GM18873 (cell line): Measurements from ENCODE around the gene LRRC30.

Experiments
- ATAC-seq: cut with Tn5 transposase; IDR thresholded peaks from one replicate; pipeline ENCODE4 v1.9.1; 2021; ENCODE audit warnings: mild to moderate bottlenecking, moderate library complexity, moderate number of reproducible peaks; ENCODE audit not compliant: unreplicated experiment, low FRiP score

LRRC30 gene

DNA sequence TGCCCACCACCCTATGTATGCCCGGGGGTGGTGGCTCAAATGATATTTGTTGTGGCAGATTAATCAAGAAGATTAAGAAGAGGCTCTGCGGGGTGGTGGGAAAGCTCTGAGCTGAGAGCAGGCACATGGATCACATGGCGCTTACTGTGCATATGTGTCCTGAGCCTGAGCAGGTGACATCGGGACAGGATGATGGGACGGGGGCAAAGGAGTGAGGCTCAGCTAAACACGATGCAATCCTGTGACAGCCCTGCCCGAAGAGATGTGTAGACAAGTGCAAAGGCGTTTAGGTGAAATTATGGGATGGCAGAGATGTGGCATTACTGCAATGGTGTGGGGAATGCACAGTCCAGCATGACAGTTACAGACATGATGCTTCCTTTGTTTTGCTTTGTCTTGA is 6.0 kb downstream of the LRRC30 start:
- ATAC-seq: no peak

DNA sequence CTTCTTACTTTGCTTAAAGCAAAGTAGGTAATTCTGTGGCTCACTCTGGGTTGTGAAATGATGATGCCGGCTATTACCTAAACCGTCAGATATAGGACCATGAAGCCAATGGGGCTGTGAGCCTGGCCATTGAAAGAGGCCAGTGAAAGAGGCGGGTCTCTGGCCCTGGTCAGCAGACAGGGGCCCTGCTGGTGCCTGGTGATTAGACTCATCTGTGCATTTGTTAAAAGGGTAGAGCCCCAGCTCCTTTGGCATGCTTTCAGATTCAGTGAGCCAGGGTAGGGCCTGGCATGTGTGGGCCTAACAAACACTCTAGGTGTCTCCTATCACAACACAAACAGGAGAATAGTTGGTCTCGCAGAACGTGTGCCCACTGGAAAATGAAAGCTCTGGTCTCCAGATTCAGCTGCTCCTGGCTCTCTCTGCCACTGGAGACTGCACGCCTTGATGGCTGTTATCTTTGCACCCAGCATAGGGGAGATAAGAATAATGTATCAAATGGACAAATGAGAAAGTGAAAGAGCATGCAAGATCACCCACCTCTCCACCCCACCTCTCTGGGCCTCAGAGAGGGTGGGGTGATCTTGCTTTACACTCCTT is 6.9 kb downstream of the LRRC30 start:
- no peak for ATAC-seq

- ATAC-seq: no peak
Observed at GRCh38 chr18:7242926-7243325, 12.0 kb downstream of the LRRC30 start.

- no peak for ATAC-seq
Observed at GRCh38 chr18:7248877-7249276, 18.0 kb downstream of the LRRC30 start.

DNA sequence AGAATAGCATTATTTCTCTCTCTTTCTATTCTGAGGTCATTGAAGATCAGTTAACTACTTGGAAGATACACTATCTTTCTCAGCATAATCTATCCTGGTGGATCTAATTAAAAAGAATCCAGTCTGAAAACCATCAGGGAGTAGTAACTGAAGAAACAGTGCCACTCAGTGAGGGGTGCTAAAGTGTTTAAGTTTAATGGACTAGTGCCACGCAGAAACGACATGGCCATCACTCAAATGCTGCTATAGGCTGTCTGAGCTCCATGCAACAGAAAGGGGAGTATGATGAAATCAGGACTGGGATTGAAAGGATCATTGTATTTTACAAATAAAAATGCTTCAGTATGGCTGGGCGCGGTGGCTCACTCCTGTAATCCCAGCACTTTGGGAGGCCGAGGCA is 23.3 kb downstream of the LRRC30 start:
- no peak for ATAC-seq

DNA sequence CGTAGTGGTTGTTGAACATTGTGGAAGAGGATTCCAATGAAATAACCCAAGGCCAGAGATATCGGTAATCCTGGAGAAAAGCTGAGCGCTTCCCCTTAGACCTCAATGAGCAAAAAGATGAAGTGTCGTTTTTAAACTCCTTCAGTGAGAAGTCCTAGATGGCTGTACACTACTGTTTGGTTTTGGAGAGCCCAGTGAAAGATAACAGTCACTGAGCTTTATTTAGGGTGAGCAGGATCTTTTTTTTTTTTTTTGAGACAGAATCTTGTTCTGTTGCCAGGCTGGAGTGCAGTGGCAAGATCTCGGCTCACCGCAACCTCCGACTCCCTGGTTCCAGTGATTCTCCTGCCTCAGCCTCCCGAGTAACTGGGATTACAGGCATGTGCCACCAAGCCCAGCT is 24.2 kb downstream of the LRRC30 start:
- ATAC-seq: no peak

DNA sequence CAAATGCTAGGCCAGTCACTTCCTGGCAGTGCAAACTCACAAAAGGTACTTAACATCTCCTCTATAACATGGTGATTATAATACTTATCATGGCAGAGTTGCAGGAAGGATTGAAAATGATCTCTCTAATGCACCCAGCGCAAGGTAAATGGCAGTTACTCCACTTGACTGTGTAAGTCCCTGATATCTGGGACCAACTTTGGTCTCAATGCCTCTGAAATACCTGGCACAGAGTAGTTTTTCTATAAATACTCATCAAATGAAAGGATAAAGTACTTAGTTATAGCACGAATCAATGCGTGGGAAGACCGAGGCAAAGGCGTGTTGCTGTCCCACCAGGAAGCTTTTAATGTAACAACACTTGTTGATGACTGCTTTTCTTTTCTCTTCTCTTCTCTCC is 24.8 kb downstream of the LRRC30 start:
- ATAC-seq: no peak

DNA sequence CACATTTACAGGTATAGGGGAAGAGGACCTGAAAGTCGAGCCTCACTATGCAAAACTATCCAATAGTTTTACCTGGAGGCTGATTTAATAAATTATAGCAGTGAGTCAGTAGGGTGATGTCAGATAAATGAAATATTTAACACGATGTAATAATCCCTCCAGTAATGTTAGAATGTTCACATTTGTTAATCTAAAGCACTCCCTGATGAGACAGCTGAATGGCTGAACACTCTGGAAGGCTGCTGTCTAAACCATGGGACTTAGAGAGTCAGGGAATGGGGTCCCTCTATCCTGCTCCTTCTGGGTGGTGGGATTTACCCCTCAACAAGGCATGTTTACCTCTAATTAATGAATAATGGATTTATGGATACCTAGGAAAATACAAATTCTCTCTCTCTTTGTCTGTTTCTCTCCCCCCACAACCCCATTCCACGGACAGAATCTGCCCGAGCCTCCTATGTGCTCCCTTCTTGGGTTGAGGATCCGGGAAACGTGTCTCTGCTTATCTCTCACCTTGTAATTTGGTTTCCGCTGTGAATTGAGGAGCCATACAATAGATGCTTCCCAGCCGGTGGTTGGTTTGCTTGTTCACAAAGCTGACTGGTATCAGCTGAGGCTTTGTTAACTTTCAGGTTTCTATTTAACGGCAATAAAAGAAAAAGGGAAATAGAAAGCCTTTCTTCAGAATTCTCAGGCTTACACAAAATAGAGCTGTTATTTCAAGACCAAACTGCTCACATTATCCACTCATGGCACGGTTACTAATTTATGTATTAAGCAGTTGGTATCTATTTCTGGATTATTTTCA is 25.9 kb downstream of the LRRC30 start:
- ATAC-seq: no peak

GRCh38 chr18:7257426-7257740 is 26.5 kb downstream of the LRRC30 start:
- ATAC-seq: no peak

DNA sequence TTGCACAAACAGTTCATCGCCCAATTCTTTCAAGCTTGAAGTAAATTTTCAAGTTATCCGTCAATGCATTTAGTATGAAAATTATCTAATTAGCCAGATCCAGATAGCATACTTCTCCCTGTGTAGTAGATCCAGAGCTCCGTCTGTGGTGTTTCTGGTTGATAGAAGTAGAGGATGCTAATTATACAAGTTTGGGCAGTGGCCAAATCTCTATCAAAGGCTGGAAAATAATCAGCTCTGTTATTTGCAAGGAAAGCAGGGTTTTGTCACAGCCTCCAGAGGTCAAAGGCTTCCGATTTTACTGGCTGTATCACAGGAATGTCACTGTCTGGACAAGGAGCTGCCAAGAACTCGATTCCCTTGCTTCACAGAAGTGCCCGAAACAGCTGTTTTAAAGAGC is 28.6 kb downstream of the LRRC30 start:
- no peak for ATAC-seq

DNA sequence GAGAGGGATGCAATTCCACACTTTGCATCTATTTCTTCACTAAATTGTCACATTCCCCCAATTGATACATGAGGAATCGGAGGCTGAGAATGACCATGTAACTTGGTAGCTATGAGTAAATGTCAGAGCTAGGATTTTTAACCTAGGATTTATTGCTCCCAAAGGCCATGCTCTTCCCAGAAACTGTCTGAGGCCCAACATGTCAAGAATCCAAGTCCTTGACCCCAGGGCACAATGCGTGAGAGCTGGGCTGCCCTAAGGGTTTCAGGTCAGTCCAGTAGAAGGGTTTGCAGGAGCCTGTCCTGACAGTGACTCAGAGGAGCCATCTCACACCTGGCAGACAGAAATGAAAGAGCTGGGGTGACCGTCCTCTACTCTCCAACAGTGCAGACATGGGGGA is 30.3 kb downstream of the LRRC30 start:
- ATAC-seq: no peak

DNA sequence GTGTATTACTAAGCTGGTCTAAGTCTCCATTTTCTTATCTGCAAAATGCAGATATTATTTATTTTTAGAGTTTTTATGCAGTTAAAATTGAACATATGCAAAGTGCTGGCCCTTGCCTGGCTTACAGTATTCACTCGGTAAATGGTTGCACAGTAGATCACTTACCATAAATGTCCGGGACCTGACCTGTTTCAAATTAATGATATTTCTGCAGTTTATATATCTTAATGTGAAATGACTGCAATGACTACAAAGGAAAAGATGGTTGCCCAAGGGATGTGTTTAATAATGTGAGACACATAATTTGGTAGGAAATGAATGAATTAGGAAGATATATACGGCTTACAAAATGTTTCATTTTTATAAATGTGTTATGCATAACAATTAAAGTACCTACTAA is 37.1 kb downstream of the LRRC30 start:
- no peak for ATAC-seq

DNA sequence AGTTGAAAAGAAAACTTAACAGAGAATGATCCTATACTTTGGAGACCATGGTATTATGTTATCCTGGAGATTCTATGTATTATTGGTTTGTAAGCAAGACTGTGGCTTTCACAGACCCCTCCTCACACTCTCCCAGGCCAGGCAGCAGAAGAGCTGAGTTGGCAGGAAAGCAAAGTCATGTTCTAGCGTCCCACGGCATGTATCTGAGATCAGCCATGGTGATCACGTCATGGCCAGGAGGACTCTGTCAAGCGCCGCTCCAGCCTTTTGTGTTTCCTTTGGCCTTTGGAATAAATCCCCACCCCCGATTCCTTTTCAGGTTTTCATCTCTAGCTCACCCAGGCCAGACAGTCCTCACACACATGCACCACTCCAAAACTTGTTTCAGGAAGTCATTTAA is 39.1 kb downstream of the LRRC30 start:
- ATAC-seq: no peak

GRCh38 chr18:7272311-7273049 is 41.6 kb downstream of the LRRC30 start:
- ATAC-seq: no peak

DNA sequence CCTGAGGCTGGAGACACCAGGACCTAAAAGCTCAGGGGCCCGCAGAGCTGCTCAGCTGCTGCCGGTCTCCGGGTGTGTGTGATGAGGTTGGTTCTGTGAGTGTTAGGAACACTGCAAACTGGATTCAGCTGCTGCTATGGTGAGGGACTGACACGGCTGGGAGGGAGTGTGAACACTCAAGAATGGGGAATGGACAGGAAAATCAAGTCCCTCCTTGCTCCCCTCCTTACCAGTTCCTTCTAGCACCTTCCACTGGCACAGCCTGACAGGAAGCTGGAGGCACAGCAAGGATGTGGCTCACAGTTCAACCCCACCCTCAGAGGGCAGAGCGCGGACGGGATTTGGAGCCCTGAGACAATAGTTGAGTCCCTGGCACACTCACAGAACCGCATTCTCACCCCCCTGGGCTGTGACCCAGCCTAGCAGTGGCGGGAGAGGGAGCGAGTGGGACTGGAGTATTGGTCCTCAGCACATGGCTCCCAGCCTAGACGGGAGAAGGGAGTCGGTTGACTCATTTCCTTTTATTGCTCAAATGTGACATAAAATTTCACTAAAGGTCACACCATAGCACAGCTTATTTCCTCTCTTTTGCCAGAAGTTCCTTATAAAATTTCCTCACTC is 42.5 kb downstream of the LRRC30 start:
- ATAC-seq: no peak

DNA sequence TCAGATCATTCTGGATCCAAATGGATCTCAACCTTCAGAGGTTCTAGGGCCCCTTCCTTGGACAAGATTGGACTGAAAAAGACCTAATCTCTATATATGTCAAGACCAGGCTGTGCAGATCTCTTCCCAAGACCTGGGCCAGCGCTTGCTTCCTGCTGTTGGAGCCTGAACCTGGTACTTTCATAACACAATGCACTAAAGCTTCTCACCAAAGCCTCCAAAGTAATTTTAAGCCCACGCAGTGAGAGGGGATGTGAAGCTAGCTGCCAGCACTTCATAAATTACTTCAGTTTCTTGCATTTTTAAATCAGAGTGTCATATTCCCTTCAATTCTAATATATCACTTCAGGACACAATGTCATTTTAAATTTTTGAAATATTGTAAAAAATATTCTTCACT is 50.7 kb downstream of the LRRC30 start:
- ATAC-seq: no peak
